ENCODE measurements around the gene OSBPL3.

DNA sequence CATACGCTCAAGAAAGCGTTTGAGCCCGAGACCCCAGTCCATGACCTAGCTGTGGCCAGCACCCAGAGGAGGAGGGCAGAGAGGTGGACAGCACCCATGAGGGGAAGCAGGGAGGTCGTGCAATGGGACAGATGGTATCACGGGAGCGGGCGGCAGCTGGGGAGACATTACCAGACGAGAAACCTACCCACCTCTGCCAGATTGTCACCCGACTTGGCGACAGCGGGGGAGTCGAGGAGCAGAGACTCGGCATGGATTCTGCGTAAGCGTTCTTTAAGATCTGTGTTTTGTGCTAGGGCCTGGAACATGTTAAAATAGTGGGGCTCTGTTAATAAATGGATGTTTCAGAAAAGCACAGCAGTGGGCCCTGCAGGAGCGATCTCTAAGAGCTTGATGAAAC lies 131.1 kb downstream of the OSBPL3 start:
- TF ChIP-seq, protein P1, sequence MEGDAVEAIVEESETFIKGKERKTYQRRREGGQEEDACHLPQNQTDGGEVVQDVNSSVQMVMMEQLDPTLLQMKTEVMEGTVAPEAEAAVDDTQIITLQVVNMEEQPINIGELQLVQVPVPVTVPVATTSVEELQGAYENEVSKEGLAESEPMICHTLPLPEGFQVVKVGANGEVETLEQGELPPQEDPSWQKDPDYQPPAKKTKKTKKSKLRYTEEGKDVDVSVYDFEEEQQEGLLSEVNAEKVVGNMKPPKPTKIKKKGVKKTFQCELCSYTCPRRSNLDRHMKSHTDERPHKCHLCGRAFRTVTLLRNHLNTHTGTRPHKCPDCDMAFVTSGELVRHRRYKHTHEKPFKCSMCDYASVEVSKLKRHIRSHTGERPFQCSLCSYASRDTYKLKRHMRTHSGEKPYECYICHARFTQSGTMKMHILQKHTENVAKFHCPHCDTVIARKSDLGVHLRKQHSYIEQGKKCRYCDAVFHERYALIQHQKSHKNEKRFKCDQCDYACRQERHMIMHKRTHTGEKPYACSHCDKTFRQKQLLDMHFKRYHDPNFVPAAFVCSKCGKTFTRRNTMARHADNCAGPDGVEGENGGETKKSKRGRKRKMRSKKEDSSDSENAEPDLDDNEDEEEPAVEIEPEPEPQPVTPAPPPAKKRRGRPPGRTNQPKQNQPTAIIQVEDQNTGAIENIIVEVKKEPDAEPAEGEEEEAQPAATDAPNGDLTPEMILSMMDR (IDR thresholded peaks at IDR 0.05; ENCODE audit: low read depth, low read length), result no peak
- no peak for TF ChIP-seq POLR2A (IDR thresholded peaks at IDR 0.05; ENCODE audit: extremely low read depth, insufficient read length)
- TF ChIP-seq, protein P2, sequence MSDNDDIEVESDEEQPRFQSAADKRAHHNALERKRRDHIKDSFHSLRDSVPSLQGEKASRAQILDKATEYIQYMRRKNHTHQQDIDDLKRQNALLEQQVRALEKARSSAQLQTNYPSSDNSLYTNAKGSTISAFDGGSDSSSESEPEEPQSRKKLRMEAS (IDR thresholded peaks at IDR 0.05; ENCODE audit: low read depth, low read length), result no peak
